PC-3 (cell line): ENCODE measurements around the gene PCNX2.

Source experiments
- CTCF ChIP-seq: fragments of 300-600 bp; sonication (generic); conservative IDR thresholded peaks from 2 replicates; pipeline ENCODE4 v1.5.1; 2017; ENCODE audit warnings: antibody characterized with exemption, low read depth, mild to moderate bottlenecking, low read length
- EZH2 ChIP-seq: fragments of 300-600 bp; sonication (generic); IDR thresholded peaks from one replicate; pipeline ENCODE4 v1.6.1; 2017; ENCODE audit warnings: antibody characterized with exemption, mild to moderate bottlenecking, low read length; ENCODE audit not compliant: unreplicated experiment

- no peak for TF ChIP-seq CTCF
- no peak for TF ChIP-seq EZH2
These were observed 57.9 kb downstream of the PCNX2 start for GRCh38 chr1:233237647-233238046.
